Common myeloid progenitor, CD34-positive (primary cell): ENCODE results near the gene CDC34.

Source experiments
- CTCF ChIA-PET: fragments of 350-600 bp; sonication (Branson Sonifier 250); formaldehyde crosslinking; loops from one replicate; lab custom pipeline; 2021; ENCODE audit warnings: antibody characterized with exemption; lab: Charles Lee
- POLR2A ChIA-PET: fragments of 350-600 bp; sonication (Branson Sonifier 250); formaldehyde crosslinking; loops from one replicate; lab custom pipeline; 2021; ENCODE audit warnings: antibody characterized with exemption; lab: Charles Lee
- DNase-seq, 3 donors: peaks; one replicate each; pipeline versions ENCODE4 v3.0.0 to v3.0.0-alpha.2; 2013
- H3K27ac ChIP-seq, 2 experiments: 1 replicate in 1 of 2; 2 replicates in 1 of 2; pipeline ENCODE4 v1.7.0; 2013; ENCODE audit warnings: inconsistent platforms in 2 of 2, low read length in 2 of 2, mild to moderate bottlenecking in 2 of 2, low read depth in 1 of 2, moderate library complexity in 1 of 2; ENCODE audit not compliant: severe bottlenecking in 2 of 2, insufficient read depth in 1 of 2, poor library complexity in 1 of 2
- H3K27me3 ChIP-seq, 5 experiments: replicated peaks in 2 of 5; 1 replicate in 3 of 5; 2 replicates in 2 of 5; pipeline versions ENCODE4 v1.6.1 to v1.7.0; 2013; ENCODE audit warnings: low read length in 4 of 5, mild to moderate bottlenecking in 2 of 5, moderate library complexity in 2 of 5, inconsistent platforms in 1 of 5; ENCODE audit not compliant: insufficient read depth in 5 of 5, control insufficient read depth in 4 of 5
- H3K36me3 ChIP-seq, 4 experiments: 1 replicate in 2 of 4; 2 replicates in 2 of 4; pipeline versions ENCODE4 v1.6.1 to v1.7.0; 2013; ENCODE audit warnings: low read length in 3 of 4, control low read depth in 1 of 4, mild to moderate bottlenecking in 1 of 4; ENCODE audit not compliant: control insufficient read depth in 4 of 4, insufficient read depth in 4 of 4
- H3K4me1 ChIP-seq, 4 experiments: 1 replicate in 3 of 4; 2 replicates in 1 of 4; pipeline versions ENCODE4 v1.6.1 to v1.7.1; 2013; ENCODE audit warnings: low read length in 3 of 4, mild to moderate bottlenecking in 3 of 4, control low read depth in 1 of 4, inconsistent platforms in 1 of 4, moderate library complexity in 1 of 4; ENCODE audit not compliant: control insufficient read depth in 4 of 4, insufficient read depth in 4 of 4; ENCODE audit errors: control extremely low read depth in 1 of 4
- H3K4me3 ChIP-seq, 7 experiments: 1 replicate in 4 of 7; 2 replicates in 3 of 7; pipeline versions ENCODE4 v1.5.1 to v1.7.0; 2013; ENCODE audit warnings: mild to moderate bottlenecking in 7 of 7, low read length in 6 of 7, moderate library complexity in 6 of 7, inconsistent platforms in 2 of 7, low read depth in 2 of 7, control low read depth in 1 of 7; ENCODE audit not compliant: insufficient read depth in 4 of 7, control insufficient read depth in 1 of 7; ENCODE audit errors: extremely low read depth in 1 of 7
- H3K9me3 ChIP-seq, 5 experiments: 1 replicate in 4 of 5; 2 replicates in 1 of 5; pipeline versions ENCODE4 v1.6.1 to v1.7.1; 2013; ENCODE audit warnings: low read length in 4 of 5, mild to moderate bottlenecking in 2 of 5, inconsistent platforms in 1 of 5, low read depth in 1 of 5, moderate library complexity in 1 of 5; ENCODE audit not compliant: control insufficient read depth in 4 of 5, insufficient read depth in 2 of 5; ENCODE audit errors: control extremely low read depth in 1 of 5
- WGBS: methylation state at CpG from one replicate; pipeline ENCODE4 v1.1.5; 2013; ENCODE audit not compliant: insufficient coverage; 5-methylcytosine and 5-hydroxymethylcytosine counted together

Gene CDC34

DNA sequence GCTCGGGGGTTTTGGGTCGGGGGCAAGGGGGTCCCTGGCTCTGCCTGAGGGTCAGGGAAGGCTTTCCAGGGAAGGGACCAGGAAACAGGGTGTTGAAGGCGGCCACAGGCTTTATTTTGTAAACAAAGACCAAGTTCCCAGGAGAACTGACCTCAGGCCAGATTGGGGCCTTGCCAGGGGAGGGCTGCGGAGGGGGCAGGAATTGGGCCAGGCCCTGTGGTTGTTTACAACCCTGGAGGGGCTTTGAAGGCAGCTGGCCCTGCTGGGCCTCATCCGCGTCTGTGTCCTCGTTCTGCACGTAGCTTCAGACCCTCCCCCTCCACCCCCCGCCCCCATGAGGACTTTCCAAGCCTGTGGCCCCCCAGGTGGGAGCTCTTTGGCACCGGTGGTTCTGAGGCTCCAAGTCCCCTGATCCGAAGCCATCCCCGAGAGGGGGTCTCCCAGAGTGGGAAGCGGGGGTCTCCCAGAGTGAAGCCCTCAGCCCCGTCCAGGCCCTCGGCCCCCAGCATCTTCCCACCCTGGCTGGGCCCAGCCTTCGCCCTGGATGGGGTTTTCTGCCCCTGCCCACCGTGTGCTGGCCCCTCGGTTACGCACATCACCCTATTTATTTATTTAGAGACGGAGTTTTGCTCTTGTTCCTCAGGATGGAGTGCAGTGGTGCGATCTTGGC lies 27.3 kb downstream of the CDC34 start:
- no peak overlapping the region for H3K27ac ChIP-seq
- 91% methylated on average over 15 of the region's 21 CpGs for WGBS
- CTCF ChIA-PET, result no interaction called here

DNA sequence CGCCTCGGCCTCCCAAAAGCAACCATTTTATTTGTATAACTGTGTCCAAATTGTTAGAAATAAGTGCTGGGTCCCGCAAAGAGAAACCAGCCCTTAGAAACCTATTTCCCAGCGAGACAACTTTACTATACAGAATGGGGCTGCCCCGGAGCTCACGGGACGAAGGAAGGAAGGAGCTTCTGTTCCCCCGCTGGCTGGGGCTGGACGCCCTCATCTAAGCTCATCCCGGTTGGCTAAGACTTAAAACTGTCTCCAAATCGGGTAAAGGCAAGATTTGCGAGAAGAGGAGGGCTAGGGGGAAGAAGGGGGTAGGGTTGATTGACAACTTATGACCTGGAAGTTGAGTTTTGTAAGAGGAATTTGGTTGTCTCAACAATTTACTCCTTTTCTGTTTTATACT lies 28.6 kb downstream of the CDC34 start:
- CTCF ChIA-PET, result no interaction called here
- Histone ChIP-seq H3K27ac (no peak overlapping the region), H3K36me3 (peaks cover 0 to 3% (median 0%) of the 10 kb centered on the region in 4 experiments), H3K4me1 (peaks cover 0 to 6% (median 0%) of the 10 kb centered on the region in 4 experiments), H3K4me3 (no peak overlapping the region), H3K27me3 (no peaks in the 10 kb centered on the region), H3K9me3 (no peaks in the 10 kb centered on the region)
- POLR2A ChIA-PET, result no interaction called here
- no peak for DNase-seq
- WGBS, result 70% methylated on average over 7 of the region's 12 CpGs

More for the DNA sequence above, 27.3 kb downstream of the CDC34 start:
- Histone ChIP-seq H3K9me3 (no peaks in the 10 kb centered on the region), H3K27me3 (no peaks in the 10 kb centered on the region), H3K4me1 (peaks cover 0 to 6% (median 0%) of the 10 kb centered on the region in 4 experiments), H3K36me3 (peaks cover 0 to 3% (median 0%) of the 10 kb centered on the region in 4 experiments), H3K4me3 (no peak overlapping the region)
- DNase-seq, result no peak
- POLR2A ChIA-PET, result no interaction called here

DNA sequence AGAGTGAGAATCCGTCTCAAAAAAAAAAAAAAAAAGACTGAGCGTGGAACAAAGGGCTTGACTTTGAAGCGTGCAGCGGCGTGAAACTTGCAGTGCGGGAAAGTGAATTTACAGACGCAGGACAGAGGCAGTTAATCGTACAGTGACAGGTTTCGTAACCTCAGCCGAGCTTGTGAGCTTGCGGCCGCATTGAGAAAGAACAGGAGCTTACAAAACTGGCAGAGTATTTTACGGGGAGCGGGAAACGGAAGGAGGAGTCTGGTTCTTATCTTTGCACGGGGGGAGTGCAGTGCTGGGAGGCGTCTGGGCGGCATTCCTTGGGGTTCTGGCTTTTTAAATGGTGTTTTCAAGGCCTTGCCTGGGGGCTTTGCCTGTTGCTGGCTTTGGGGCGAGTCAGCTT lies 34.8 kb downstream of the CDC34 start:
- Histone ChIP-seq H3K27ac (peak overlapping the region in 1 of 2 experiments; percentile 54), H3K4me1 (peaks cover 0 to 9% (median 8%) of the 10 kb centered on the region in 4 experiments), H3K27me3 (no peaks in the 10 kb centered on the region), H3K36me3 (peaks cover 0 to 3% (median 0%) of the 10 kb centered on the region in 4 experiments), H3K9me3 (no peaks in the 10 kb centered on the region), H3K4me3 (peak overlapping the region in 1 of 7 experiments; percentile 17)
- DNase-seq, result peak in 1 of 3 donors; percentile 36
- ChIA-PET POLR2A (no interaction called here), CTCF (no interaction called here)
- WGBS, result 100% methylated on average over 3 of the region's 19 CpGs

- POLR2A ChIA-PET, result no interaction called here
These were observed 35.3 kb downstream of the CDC34 start for GRCh38 chr19:566844-567243.

DNA sequence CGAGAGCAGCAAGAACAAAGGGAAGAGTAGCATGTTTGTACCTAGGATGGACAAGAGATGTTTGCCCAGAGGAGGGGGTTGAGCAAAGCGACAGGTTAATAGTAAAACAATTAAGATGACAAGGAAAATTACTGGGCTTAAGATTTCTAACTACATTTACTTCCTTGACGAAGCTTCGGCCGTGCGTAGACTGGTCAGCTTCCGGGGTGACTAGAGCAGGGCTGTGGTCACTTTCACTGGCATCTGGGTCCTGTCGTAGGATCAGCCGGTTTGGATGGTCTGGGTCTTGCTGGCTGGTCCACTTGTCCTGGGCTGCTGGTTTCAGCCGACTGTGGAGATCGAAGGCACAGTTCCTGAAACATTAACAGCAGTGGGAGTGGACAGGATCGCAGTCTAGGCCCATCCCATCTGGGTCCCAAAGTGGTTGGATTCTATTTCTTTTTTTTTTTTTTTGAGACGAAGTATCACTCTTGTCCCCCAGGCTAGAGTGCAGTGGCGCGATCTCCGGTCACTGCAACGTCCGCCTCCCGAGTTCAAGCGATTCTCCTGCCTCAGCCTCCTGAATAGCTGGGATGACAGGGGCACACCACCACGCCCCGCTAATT lies 35.8 kb downstream of the CDC34 start:
- Histone ChIP-seq H3K4me1 (peaks cover 0 to 15% (median 10%) of the 10 kb centered on the region in 4 experiments), H3K27me3 (no peaks in the 10 kb centered on the region), H3K9me3 (no peaks in the 10 kb centered on the region), H3K4me3 (no peak overlapping the region), H3K36me3 (no peaks in the 10 kb centered on the region), H3K27ac (peak overlapping the region in 1 of 2 experiments; percentile 54)
- DNase-seq, result no peak
- WGBS, result 100% methylated on average over 4 of the region's 22 CpGs
- ChIA-PET CTCF (no interaction called here), POLR2A (no interaction called here)

More at GRCh38 chr19:566844-567243, 35.3 kb downstream of the CDC34 start:
- Histone ChIP-seq H3K4me1 (peaks cover 0 to 13% (median 10%) of the 10 kb centered on the region in 4 experiments), H3K27ac (peak overlapping the region in 1 of 2 experiments; percentile 54), H3K27me3 (no peaks in the 10 kb centered on the region), H3K36me3 (peaks cover 0 to 3% (median 0%) of the 10 kb centered on the region in 4 experiments), H3K4me3 (peak overlapping the region in 1 of 7 experiments; percentile 17), H3K9me3 (no peaks in the 10 kb centered on the region)
- no peak for DNase-seq
- CTCF ChIA-PET, result no interaction called here
- WGBS, result 80% methylated on average over 2 of the region's 16 CpGs

GRCh38 chr19:570251-570686 lies 38.7 kb downstream of the CDC34 start:
- Histone ChIP-seq H3K9me3 (no peaks in the 10 kb centered on the region), H3K36me3 (peaks cover 0 to 2% (median 0%) of the 10 kb centered on the region in 4 experiments), H3K4me1 (peaks cover 0 to 36% (median 28%) of the 10 kb centered on the region in 4 experiments), H3K27me3 (no peaks in the 10 kb centered on the region), H3K4me3 (no peak overlapping the region), H3K27ac (no peak overlapping the region)
- ChIA-PET CTCF (no interaction called here), POLR2A (no interaction called here)
- DNase-seq, result peak in 1 of 3 donors; percentile 48
- WGBS, result 92% methylated on average over 13 of the region's 25 CpGs
